ENCODE results near the gene BCL2L13.
"Not testable (repeated sequence)": the region's sequence is repeated elsewhere in the genome, so short reads cannot be mapped to it uniquely, and the experiment has no call there.

The BCL2L13 gene

GRCh38 chr22:17636850-17637249 lies 1.7 kb upstream of the BCL2L13 start:
- not testable (repeated sequence) for DNase-seq (ENCODE audit: low read depth)

DNA sequence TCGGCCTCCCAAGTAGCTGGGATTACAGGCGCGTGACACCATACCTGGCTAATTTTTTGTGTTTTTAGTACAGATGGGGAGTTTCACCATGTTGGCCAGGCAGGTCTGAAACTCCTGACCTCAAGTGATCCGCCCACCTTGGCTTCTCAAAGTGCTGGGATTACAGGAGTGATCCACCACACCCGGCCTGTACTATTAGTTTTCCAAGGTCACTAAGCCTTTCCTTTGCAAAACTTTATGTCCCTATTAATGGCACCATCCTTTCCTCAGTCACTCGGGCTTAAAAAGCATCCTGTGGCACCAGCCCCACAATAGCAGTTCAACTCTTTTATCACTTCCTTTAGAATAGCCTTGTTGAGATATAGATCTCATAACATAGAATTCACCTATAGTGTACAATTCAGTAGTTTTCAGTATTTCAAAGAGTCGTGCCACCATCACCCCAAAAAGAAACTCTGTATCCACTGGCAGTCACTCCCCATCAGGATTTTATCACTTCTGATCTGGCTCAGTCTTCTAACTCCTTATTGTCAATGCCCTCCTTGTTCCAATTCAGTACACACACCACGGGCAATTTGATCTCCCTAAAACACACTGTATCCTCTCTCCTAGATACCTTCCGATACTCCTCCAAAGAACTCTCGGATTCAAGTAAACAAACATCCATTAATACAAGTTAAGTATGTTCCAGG lies 921 bp upstream of the BCL2L13 start:
- peak; percentile 8 for DNase-seq (ENCODE audit: low read depth)

- no peak for DNase-seq (ENCODE audit: low read depth)
Observed at GRCh38 chr22:17638182-17638431, 450 bp upstream of the BCL2L13 start.

- DNase-seq (ENCODE audit: low read depth): peak; percentile 70
Observed at GRCh38 chr22:17639247-17639741, 737 bp downstream of the BCL2L13 start.

- no peak for DNase-seq (ENCODE audit: low read depth)
Observed at GRCh38 chr22:17641269-17641668, 2.7 kb downstream of the BCL2L13 start.

- DNase-seq (ENCODE audit: low read depth): not testable (repeated sequence)
Observed at GRCh38 chr22:17642357-17642756, 3.8 kb downstream of the BCL2L13 start.

- DNase-seq (ENCODE audit: low read depth): no peak
Observed at GRCh38 chr22:17647452-17647851, 8.9 kb downstream of the BCL2L13 start.

GRCh38 chr22:17647991-17648390 lies 9.4 kb downstream of the BCL2L13 start:
- no peak for DNase-seq (ENCODE audit: low read depth)

DNA sequence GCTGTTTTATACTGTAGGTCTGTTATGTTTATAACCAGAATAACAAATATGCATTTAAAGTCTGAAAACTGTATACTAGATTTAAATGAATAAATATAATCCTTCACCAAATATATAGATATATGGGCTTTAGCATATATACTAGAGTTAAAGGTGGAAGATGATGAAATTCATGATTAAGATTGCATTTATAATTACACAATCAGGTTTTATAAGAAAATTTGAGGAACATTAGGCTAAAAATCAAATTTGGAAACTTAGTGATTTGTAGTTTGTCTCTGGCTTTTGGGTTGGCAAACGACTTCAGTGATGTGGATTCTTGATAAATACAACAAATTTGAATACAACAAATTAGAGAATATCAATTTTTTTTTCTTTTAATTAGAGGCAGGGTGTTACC lies 10.0 kb downstream of the BCL2L13 start:
- DNase-seq (ENCODE audit: low read depth): no peak

DNA sequence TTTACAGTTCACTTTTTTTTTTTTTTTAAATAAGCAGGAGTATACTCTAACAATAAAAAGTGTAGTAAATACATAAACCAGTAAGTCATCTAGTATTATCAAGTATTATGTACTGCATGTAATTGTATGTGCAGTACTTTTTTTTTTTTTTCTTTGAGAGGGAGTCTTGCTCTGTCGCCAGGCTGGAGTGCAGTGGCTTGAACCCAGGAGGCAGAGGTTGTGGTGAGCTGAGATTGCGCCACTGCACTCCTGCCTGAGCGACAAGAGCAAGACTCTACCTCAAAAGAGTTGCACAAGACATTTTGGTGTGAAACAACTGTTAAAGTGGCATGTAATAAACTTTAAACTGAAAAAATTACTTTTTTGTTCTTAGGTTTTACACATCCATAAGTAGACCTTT lies 16.7 kb downstream of the BCL2L13 start:
- no peak for DNase-seq (ENCODE audit: low read depth)

DNA sequence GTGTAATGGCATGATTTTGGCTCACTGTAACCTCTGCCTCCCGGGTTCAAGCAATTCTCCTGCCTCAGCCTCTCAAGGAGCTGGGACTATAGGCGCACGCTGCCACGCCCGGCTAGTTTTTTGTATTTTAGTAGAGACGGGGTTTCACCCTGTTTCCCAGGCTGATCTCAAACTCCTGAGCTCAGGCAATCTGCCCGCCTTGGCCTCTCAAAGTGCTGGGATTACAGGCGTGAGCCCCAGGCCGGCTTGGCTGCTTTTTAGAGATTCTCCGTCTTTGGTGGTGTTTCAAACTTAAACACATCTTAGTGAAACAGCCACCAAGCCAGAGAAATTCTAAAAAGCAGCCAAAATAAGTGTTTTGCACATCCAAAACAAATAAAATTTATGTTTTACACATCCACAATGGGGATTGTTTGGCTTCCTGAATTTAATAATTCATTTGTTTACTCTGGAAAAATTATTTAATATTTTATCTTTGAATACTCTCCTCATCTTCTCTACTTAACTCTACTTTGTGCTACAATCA lies 18.4 kb downstream of the BCL2L13 start:
- DNase-seq (ENCODE audit: low read depth): no peak

GRCh38 chr22:17664414-17665055 lies 26.0 kb downstream of the BCL2L13 start:
- no peak for DNase-seq (ENCODE audit: low read depth)

DNA sequence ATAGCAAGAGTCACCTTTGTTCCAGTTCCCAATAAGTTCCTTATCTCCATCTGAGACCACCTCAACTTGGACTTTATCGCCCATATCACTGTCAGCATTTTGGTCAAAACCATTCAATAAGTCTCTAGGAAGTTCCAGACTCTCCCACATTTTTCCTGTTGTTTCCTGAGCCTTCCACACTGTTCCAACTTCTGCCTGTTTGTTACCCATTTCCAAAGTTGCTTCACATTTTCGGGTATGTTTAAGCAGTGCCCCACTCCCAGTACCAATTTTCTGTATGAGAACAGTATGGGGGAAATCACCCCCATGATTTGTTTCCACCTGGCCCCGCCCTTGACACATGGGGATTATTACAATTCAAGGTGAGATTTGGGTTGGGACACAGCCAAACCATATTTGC lies 26.7 kb downstream of the BCL2L13 start:
- DNase-seq (ENCODE audit: low read depth): no peak

DNA sequence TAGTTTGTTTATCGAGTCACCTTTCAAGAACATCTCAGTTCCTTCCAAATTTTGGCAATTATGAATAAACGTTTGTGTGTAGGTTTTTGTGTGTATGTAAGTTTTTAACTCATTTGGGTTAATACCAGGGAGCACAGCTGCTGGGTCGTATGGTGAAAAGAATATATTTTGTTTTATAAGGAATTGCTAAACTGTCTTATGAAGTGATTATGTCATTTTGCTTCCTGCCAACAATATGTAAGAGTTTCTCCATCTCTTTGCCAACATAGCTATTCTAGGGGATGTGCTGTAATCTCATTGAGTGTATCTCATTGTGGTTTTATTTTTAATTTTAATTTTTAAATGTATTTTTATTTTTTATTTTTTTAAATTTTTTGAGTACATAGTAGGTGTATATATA lies 27.3 kb downstream of the BCL2L13 start:
- no peak for DNase-seq (ENCODE audit: low read depth)

DNA sequence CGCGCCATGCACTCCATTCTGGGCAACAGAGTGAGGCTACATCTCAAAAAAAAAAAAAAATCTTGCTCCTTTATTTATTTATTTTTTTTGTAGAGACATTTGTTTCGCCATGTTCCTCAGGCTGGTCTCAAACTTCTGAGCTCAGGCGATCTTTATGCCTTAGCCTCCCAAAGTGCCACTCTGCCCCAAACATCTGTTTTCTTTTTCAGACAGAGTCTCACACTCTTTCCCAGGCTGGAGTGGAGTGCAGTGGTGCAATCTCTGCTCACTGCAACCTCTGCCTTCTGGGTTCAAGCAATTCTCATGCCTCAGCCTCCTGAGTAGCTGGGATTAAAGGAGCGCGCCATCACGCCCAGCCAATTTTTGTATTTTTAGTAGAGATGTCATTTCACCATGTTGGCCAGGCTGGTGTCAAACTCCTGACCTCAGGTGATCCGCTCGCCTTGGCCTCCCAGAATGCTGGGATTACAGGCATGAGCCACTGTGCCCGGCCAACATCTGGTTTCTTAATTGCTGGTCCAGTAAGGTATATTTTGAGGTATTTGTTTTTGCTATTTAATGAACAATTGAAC lies 33.0 kb downstream of the BCL2L13 start:
- not testable (repeated sequence) for DNase-seq (ENCODE audit: low read depth)

DNA sequence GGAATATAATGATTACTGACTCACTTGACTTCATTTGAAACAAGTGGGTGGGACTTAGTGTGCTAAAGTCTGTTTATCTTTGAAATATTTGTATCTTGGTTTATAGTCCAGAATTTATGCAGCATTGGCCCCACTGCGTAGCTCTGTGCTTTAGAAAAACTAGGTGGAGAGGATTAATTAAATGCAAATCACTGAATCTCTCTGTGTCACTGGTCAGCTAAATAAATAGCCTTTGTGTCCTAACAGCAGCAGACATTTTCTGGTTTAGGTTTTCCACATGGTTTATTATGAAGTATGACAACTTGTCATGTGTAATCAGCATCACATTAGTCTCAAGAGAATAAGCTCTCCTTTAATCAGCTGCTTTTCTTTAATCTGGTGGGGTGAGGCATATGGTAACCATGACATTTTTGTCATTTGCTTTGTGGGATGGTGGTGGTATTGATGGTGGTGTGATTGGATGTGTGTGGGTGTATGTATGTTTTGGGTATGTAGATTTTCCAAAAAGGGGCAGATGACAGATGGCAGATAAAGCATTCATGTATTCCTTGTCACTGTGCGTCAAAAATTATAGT lies 33.9 kb downstream of the BCL2L13 start:
- DNase-seq (ENCODE audit: low read depth): no peak

GRCh38 chr22:17674152-17674551 lies 35.6 kb downstream of the BCL2L13 start:
- no peak for DNase-seq (ENCODE audit: low read depth)

DNA sequence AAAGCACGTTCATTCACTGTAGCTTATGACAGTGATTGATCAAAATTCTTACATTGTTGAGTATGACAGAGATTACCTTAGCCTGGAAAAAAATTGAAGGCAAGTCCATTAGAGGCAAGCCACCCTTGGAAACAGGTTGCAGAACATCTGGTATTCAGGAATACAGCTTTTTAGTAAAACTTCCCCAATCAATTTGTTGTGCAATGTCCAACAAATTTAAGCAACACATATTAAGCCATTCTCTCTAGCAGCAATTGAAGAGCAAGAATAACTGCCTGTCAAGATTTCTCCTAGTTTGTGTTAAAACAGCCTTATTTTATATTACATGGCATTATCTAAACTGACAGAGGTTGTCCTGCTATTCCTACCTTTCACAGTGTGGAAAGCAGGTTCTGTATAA lies 37.0 kb downstream of the BCL2L13 start:
- no peak for DNase-seq (ENCODE audit: low read depth)

GRCh38 chr22:17678817-17679385 lies 40.3 kb downstream of the BCL2L13 start:
- DNase-seq (ENCODE audit: low read depth): no peak

- no peak for DNase-seq (ENCODE audit: low read depth)
Observed at GRCh38 chr22:17684245-17684644, 45.7 kb downstream of the BCL2L13 start.

- DNase-seq (ENCODE audit: low read depth): no peak
Observed at GRCh38 chr22:17692841-17693240, 54.3 kb downstream of the BCL2L13 start.

DNA sequence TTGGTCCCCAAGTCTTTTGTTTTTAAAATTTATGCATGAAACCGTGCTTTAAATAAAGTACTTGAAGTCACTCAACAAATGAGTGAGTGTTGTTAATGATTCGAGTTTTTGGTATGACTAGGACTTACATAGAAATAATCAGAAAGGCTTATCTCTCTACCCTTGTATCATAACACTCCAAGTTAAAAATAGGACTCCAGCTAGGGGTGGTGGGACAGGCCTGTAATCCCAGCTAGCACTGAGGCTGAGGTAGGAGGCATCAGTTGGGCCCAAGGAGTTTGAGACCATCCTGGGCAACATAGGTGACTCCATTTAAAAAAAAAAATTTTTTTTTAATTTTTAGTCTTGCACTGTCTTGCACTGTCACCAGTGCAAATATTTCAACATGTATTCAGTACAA lies 55.6 kb downstream of the BCL2L13 start:
- no peak for DNase-seq (ENCODE audit: low read depth)

DNA sequence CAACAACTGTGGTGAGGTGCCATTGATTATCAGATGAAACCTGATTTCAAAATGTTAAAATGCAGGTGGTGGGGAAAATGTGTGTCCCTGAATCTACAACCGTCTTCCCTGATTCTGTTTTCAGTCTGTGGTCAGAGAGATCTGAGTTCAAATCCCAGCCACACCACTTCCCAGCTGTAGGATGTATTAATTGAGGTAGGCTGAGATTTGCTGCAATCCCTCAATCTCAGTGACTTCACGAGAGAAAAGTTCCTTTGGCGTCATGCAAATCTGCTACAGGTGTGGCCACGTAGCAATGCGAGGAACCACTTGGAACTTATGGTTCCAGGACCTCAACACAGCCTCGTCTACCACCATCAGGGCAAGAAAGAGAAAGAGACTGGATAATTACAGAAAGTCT lies 56.2 kb downstream of the BCL2L13 start:
- no peak for DNase-seq (ENCODE audit: low read depth)
